Upper lobe of left lung (tissue), 6 donors: ENCODE data around the gene NEURL3. TPM values are rescaled to one million over a fixed set of nuclear protein-coding genes. Genes with fewer than 3 reads are reported as not detected.
"Not testable (repeated sequence)": the region's sequence is repeated elsewhere in the genome, so short reads cannot be mapped to it uniquely, and the experiment has no call there.

Experiments
- ATAC-seq, 2 donors: fragments of 200-7000 bp; cut with Tn5 transposase; one replicate each; pipeline ENCODE4 v1.9.1; 2022; ENCODE audit warnings: mild to moderate bottlenecking in 2 of 2, moderate library complexity in 2 of 2; ENCODE audit not compliant: low FRiP score in 2 of 2
- DNase-seq, 2 donors: peaks; one replicate each; pipeline ENCODE4 v3.0.0-alpha.2; 2019 to 2020
- H3K27ac ChIP-seq, 4 donors: fragments of 200-600 bp; sonication (generic); one replicate each; pipeline ENCODE4 v1.5.1; 2016 to 2019
- H3K27me3 ChIP-seq, 4 donors: fragments of 200-600 bp; sonication (generic); one replicate each; pipeline ENCODE4 v1.5.1; 2017 to 2019
- H3K36me3 ChIP-seq, 4 donors: fragments of 200-600 bp; sonication (generic); one replicate each; pipeline ENCODE4 v1.5.1; 2016 to 2019
- H3K4me1 ChIP-seq, 4 donors: fragments of 200-600 bp; sonication (generic); one replicate each; pipeline ENCODE4 v1.5.1; 2018 to 2019
- H3K4me3 ChIP-seq, 4 donors: fragments of 200-600 bp; sonication (generic); one replicate each; pipeline ENCODE4 v1.5.1; 2017 to 2019; ENCODE audit warnings: mild to moderate bottlenecking in 2 of 4, moderate library complexity in 1 of 4
- H3K9me3 ChIP-seq, 4 donors: fragments of 200-600 bp; sonication (generic); one replicate each; pipeline ENCODE4 v1.5.1; 2018 to 2019
- EP300 ChIP-seq, 4 donors: sonication (generic); formaldehyde crosslinking; IDR thresholded peaks; one replicate each; pipeline ENCODE4 v1.5.1; 2017; ENCODE audit warnings: antibody characterized with exemption in 4 of 4, control low read depth in 2 of 4
- POLR2A ChIP-seq, 4 donors: fragments of 450-650 bp; IDR thresholded peaks; one replicate each; pipeline ENCODE4 v1.5.1; 2016 to 2017; ENCODE audit warnings: antibody characterized with exemption in 4 of 4, mild to moderate bottlenecking in 2 of 4
- POLR2AphosphoS5 ChIP-seq, 2 donors: sonication (generic); formaldehyde crosslinking; IDR thresholded peaks; one replicate each; pipeline ENCODE4 v1.5.1; 2017; ENCODE audit warnings: antibody characterized with exemption in 2 of 2
- whole genome bisulfite sequencing, 2 donors: methylation state at CpG; one replicate each; pipeline ENCODE4 v1.1.5; 2017 to 2018; 5-methylcytosine and 5-hydroxymethylcytosine counted together
- total RNA-seq, 6 donors: library from RNA; depleted of rRNA in 4 of 6; stranded (reverse); fragments of >200 nt in 4 of 6; gene quantifications; one replicate each; pipeline versions ENCODE4 v1.1.0 to v1.2.1, GENCODE V29; 2016 to 2021
- TF ChIP-seq, protein P1 (sequence below), 6 experiments: fragments of 450-650 bp in 4 of 6; fragments of 200-600 bp in 2 of 6; sonication (generic) in 2 of 6; IDR thresholded peaks; one replicate each; pipeline ENCODE4 v1.5.1; 2016 to 2019; ENCODE audit warnings: antibody characterized with exemption in 6 of 6
- donor health status: DM: no; HTN: no; CAD: no; lungs with moderate emphysema.
- donor health status: DM: no; HTN: yes; CAD: no; lungs with severe emphysema.

NEURL3 gene
- total RNA-seq, 6 donors from 2014 or later: 0.61 to 2.6 (median 1.1) TPM; not detected in 3

DNA sequence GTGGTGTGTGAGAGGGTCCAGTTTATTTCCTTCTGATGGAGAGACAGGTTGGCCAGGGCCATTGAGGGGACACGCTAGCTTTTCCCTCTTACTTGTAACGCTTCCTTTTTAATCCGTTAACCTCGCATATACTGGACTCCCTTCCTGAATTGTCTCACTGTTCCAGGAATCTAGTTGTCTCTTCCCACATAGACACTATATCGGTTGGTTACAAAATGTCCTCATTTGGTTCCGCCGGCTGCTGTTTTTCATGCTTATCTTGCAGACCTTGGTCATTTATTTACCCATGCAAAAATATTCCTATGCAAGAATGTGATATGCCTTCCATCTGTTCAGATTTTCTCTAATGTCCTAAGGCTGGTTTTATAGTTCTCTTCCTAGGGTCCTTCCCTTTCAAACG lies 35.0 kb downstream of the NEURL3 start:
- Histone ChIP-seq H3K9me3 (no peaks in the 10 kb centered on the region), H3K36me3 (no peaks in the 10 kb centered on the region), H3K4me1 (peaks cover 6 to 9% (median 8%) of the 10 kb centered on the region in 4 donors), H3K4me3 (peak overlapping the region in 2 of 4 donors; percentile 27 to 34), H3K27ac (no peak overlapping the region), H3K27me3 (peaks cover 0 to 2% (median 0%) of the 10 kb centered on the region in 4 donors)
- WGBS, 2 donors: 61 to 62% methylated on average over 8 of the region's 8 CpGs
- ATAC-seq: no peak
- DNase-seq: no peak
- no peak for TF ChIP-seq POLR2AphosphoS5 (IDR thresholded peaks at IDR 0.05)
- no peak for TF ChIP-seq POLR2A (IDR thresholded peaks at IDR 0.05)
- TF ChIP-seq EP300 (IDR thresholded peaks at IDR 0.05): no peak
- TF ChIP-seq, protein P1, sequence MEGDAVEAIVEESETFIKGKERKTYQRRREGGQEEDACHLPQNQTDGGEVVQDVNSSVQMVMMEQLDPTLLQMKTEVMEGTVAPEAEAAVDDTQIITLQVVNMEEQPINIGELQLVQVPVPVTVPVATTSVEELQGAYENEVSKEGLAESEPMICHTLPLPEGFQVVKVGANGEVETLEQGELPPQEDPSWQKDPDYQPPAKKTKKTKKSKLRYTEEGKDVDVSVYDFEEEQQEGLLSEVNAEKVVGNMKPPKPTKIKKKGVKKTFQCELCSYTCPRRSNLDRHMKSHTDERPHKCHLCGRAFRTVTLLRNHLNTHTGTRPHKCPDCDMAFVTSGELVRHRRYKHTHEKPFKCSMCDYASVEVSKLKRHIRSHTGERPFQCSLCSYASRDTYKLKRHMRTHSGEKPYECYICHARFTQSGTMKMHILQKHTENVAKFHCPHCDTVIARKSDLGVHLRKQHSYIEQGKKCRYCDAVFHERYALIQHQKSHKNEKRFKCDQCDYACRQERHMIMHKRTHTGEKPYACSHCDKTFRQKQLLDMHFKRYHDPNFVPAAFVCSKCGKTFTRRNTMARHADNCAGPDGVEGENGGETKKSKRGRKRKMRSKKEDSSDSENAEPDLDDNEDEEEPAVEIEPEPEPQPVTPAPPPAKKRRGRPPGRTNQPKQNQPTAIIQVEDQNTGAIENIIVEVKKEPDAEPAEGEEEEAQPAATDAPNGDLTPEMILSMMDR (IDR thresholded peaks at IDR 0.05): no peak

DNA sequence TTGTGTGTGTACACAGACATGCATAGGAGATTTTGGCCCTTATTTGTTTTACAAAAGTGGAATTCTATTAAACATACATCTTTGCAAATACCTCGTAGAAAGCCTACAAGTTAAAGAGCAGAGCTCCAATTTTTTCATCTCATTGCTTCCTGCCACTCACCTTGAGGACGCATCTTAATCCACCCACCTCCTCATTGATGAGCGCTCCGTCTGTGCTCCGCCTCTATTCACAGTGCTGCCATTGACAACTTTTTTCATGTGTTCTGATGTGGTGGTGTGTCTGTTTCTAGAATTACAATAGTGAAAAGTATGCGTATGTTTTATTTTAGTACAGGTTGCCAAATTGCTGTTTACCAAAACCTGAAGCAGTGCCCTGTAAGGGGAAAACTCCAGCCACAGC lies 36.3 kb downstream of the NEURL3 start:
- H3K36me3 ChIP-seq: no peaks in the 10 kb centered on the region
- H3K27ac ChIP-seq: no peak overlapping the region
- TF ChIP-seq POLR2A (IDR thresholded peaks at IDR 0.05) (no peak), EP300 (IDR thresholded peaks at IDR 0.05) (no peak), POLR2AphosphoS5 (IDR thresholded peaks at IDR 0.05) (no peak)
- TF ChIP-seq, protein P1 (IDR thresholded peaks at IDR 0.05): no peak
- no peak for ATAC-seq
- 77 to 84% methylated on average over 6 of the region's 6 CpGs for WGBS, 2 donors
- peaks cover 0 to 2% (median 0%) of the 10 kb centered on the region in 4 donors for H3K27me3 ChIP-seq
- H3K4me1 ChIP-seq: peaks cover 6 to 9% (median 8%) of the 10 kb centered on the region in 4 donors
- no peak overlapping the region for H3K4me3 ChIP-seq
- no peaks in the 10 kb centered on the region for H3K9me3 ChIP-seq
- no peak for DNase-seq

DNA sequence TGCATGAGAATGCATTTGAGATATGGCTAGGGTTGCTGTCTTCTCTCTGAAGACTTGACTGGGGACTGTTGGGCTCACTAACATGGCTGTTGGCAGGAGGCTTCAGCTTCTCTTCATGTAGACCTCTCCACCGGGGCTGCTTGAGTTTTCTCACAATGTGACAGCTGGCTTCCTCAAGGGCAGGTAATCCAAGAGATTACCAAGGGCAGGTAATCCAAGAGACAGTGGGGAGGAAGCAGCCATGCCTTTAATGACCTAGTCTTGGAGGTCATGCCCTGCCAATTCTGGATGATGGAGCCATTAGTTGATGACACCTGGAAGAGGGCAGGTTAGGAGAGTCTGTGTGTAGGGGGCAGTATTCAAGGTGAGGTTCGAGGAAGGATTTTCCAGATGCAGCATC lies 40.5 kb downstream of the NEURL3 start:
- no peak for DNase-seq
- no peaks in the 10 kb centered on the region for H3K4me1 ChIP-seq
- peaks cover 0 to under 1% (median 0%) of the 10 kb centered on the region in 4 donors for H3K9me3 ChIP-seq
- no peaks in the 10 kb centered on the region for H3K27me3 ChIP-seq
- TF ChIP-seq EP300 (IDR thresholded peaks at IDR 0.05) (no peak), POLR2A (IDR thresholded peaks at IDR 0.05) (no peak), POLR2AphosphoS5 (IDR thresholded peaks at IDR 0.05) (no peak)
- TF ChIP-seq, protein P1 (IDR thresholded peaks at IDR 0.05): no peak
- no peak for ATAC-seq
- no peak overlapping the region for H3K4me3 ChIP-seq
- no peak overlapping the region for H3K27ac ChIP-seq
- H3K36me3 ChIP-seq: no peaks in the 10 kb centered on the region
- WGBS, 2 donors: 67 to 86% methylated on average over 2 of the region's 2 CpGs

DNA sequence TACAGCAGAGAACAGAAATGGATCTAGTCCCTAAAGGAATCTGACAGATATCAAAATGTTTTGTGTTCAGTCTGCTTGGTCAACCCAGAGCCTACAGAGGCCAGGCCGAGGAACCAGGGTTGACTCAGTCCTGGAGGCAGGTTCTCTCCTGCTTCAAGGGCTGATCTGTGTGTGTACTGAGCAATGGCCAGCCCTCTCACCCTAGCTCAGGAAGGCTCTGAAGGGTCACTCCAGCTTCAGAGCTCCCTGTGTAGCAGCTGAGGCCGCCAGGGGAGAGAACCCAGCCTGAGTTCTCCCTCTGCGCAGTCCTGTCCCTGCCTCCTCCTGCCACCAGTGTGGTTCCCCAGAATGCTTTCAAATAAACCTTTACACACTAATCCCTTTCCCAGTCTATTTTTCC lies 41.1 kb downstream of the NEURL3 start:
- H3K27ac ChIP-seq: no peak overlapping the region
- WGBS, 2 donors: 89 to 91% methylated on average over 3 of the region's 3 CpGs
- no peak overlapping the region for H3K4me3 ChIP-seq
- TF ChIP-seq, protein P1 (IDR thresholded peaks at IDR 0.05): no peak
- no peak for TF ChIP-seq POLR2AphosphoS5 (IDR thresholded peaks at IDR 0.05)
- no peak for TF ChIP-seq EP300 (IDR thresholded peaks at IDR 0.05)
- ATAC-seq (no peak), DNase-seq (no peak)
- H3K27me3 ChIP-seq: no peaks in the 10 kb centered on the region
- H3K4me1 ChIP-seq: no peaks in the 10 kb centered on the region
- no peaks in the 10 kb centered on the region for H3K36me3 ChIP-seq
- H3K9me3 ChIP-seq: peaks cover 0 to 5% (median 0%) of the 10 kb centered on the region in 4 donors

DNA sequence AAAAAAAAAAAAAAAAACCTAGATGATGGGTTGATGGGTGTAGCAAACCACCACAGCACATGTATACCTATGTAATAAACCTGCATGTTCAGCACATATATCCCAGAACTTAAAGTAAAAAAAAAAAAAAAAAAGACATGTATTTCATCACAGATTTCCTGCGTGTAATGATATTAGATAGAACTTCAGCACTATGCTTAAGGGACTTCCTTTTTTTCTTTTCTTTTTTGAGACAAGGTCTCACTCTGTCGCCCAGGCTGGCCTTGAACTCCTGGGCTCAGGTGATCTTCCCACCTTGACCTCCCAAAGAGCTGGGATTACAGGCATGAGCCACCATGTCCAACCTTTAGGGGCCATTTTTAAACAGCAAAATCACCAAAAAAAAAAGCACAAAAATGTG lies 42.0 kb downstream of the NEURL3 start:
- TF ChIP-seq, protein P1 (IDR thresholded peaks at IDR 0.05): no peak
- TF ChIP-seq EP300 (IDR thresholded peaks at IDR 0.05): no peak
- no peak for ATAC-seq
- H3K27me3 ChIP-seq: no peaks in the 10 kb centered on the region
- H3K27ac ChIP-seq: no peak overlapping the region
- H3K4me1 ChIP-seq: no peaks in the 10 kb centered on the region
- DNase-seq: no peak
- peaks cover 0 to 5% (median 0%) of the 10 kb centered on the region in 4 donors for H3K9me3 ChIP-seq
- H3K36me3 ChIP-seq: no peaks in the 10 kb centered on the region
- 65 to 70% methylated on average over 2 of the region's 2 CpGs for WGBS, 2 donors
- no peak overlapping the region for H3K4me3 ChIP-seq

DNA sequence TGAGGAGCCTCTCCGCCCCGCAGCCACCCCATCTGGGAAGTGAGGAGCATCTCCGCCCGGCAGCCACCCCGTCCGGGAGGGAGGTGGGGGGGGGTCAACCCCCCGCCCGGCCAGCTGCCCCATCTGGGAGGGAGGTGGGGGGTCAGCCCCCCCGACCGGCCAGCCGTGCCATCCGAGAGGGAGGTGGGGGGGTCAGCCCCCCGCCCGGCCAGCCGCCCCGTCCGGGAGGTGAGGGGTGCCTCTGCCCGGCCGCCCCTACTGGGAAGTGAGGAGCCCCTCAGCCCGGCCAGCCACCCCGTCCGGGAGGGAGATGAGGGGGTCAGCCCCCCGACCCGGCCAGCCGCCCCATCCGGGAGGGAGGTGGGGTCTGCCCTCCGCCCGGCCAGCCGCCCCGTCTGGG lies 43.5 kb downstream of the NEURL3 start:
- no CpG with 5 or more reads among the region's 30 CpGs for WGBS, 2 donors
- peak in 1 of 2 donors; percentile 53 for DNase-seq

More for the DNA sequence above, 43.5 kb downstream of the NEURL3 start:
- not testable (repeated sequence) for H3K4me3 ChIP-seq, H3K27me3 ChIP-seq, H3K27ac ChIP-seq, ATAC-seq, H3K36me3 ChIP-seq, H3K9me3 ChIP-seq, H3K4me1 ChIP-seq
